Coronary artery (tissue), 2 donors: Measurements from ENCODE around the gene ZSWIM1.

Experiments used
- DNase-seq: peaks from one replicate; pipeline ENCODE4 v3.0.0-alpha.2; 2017; ENCODE audit warnings: low spot score
- H3K27ac ChIP-seq, 2 donors: fragments of 200-600 bp; sonication (generic); one replicate each; pipeline ENCODE4 v1.5.1; 2016 to 2019
- H3K4me3 ChIP-seq: fragments of 200-600 bp; sonication (generic); 2 replicates; pipeline ENCODE4 v1.5.1; 2016; ENCODE audit warnings: mild to moderate bottlenecking, moderate library complexity
- TF ChIP-seq, protein P1 (sequence below): fragments of 200-600 bp; sonication (generic); IDR thresholded peaks from one replicate; pipeline ENCODE4 v1.5.1; 2019; ENCODE audit warnings: antibody characterized with exemption

Gene ZSWIM1

DNA sequence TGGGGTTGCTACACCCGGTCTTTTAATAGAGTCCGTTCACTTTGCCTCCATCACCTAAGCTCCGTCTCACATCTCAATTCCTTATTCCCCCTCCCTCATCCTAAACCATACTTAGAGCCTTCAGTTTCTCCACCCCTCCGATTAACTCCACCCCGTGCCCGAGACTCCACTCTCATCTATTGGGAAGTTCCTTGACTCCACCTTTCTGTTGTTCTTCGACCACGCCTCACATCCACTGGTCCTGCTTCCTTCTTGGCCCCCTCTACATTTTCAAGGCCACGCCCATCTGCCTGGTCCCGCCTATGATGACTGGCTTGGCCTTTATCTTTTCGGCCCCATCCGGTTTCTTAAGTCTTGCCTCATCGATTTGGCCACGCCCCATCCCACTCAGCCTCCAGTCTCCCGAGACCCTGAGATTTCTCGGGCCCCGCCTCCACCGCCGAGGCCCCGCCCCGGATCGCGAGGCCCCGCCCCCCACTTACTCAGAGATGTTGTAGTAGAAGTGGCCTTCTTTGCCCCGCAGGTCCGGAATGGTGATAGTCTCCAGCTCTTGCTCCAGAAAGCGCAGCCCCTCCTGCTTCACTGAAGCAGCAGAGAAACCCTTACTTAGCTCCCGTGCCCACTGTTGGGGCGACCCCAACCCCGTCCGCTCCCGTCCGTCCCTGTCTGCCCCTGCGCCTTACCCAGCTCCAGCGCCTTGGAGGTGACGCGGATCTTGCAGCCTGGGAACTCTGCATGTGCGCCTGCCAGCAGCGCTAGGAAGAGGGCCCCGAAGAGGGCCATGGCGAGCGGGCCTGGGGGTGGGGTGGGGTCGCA lies 29.9 kb downstream of the ZSWIM1 start:
- DNase-seq, result peak; percentile 99
- TF ChIP-seq, protein P1, sequence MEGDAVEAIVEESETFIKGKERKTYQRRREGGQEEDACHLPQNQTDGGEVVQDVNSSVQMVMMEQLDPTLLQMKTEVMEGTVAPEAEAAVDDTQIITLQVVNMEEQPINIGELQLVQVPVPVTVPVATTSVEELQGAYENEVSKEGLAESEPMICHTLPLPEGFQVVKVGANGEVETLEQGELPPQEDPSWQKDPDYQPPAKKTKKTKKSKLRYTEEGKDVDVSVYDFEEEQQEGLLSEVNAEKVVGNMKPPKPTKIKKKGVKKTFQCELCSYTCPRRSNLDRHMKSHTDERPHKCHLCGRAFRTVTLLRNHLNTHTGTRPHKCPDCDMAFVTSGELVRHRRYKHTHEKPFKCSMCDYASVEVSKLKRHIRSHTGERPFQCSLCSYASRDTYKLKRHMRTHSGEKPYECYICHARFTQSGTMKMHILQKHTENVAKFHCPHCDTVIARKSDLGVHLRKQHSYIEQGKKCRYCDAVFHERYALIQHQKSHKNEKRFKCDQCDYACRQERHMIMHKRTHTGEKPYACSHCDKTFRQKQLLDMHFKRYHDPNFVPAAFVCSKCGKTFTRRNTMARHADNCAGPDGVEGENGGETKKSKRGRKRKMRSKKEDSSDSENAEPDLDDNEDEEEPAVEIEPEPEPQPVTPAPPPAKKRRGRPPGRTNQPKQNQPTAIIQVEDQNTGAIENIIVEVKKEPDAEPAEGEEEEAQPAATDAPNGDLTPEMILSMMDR, result no peak
- Histone ChIP-seq H3K4me3 (peak overlapping the region; percentile 74), H3K27ac (peak overlapping the region; percentile 40 to 89)

DNA sequence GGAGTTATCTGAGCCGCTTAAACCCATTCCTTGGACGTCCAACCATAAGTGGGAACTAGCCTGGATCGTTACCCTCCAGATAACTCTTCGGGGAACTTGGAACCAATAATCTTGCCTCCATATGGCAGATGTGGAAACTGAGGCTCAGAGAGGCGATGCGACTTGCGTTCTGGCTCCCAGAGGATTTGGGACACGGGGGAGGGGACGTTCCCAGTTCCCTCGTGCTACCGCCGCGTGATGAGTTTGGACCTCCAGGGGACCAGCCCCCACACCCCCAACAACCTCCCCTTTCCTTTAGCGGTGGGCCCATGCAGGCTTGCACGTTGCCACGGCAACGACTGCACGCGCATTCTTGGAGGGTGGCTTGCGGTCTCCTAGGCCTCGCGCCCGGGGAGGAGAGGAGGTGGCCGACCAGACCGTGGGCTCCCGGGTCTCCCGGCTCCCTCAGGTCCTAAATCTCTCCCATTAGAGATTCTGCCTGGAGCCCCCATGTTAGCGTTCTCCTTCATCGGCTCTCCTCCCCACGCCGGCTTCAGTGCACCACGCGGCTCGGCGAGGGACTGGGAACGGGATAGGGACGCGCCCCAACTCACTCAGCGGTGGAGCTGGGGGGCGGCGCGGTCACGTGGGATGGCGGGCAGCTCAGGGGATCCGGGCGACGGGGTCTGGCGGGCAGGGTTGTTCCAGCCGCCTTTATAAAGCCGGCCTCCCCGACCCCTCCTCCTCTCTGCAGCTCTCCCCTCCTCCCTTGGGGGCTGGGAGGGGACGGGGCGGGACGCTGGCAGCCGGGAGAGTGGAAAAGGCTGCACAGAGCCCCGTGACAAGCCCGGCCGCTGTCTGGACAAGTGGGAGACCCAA lies 30.7 kb downstream of the ZSWIM1 start, which contains the start of gene PLTP:
TSS of gene PLTP (minus strand) at position 670 of the 858 bp plus-strand sequence. CDS start 703 bp downstream, outside the sequence.
- Histone ChIP-seq H3K27ac (peak within 1 kb of the TSS; percentile 40 to 89), H3K4me3 (peak within 1 kb of the TSS; percentile 74)
- DNase-seq, result peak; percentile 84
- TF ChIP-seq, protein P1, result no peak

DNA sequence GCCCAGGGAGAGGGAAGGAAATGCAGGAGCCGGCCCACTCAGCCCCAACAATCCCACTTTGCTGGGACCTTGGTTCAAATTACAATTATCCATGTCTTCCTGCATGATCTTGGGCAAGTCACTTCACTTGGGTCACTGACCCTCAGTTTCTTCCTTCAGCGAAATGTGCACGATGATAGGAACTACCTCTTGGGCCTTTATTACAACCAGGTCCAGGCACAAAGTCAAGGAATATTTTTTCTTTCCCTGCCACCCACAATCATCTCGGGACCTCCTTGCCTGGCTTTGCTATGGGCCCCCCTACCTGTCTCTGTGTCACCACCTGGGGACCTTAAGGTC lies 31.3 kb downstream of the ZSWIM1 start:
- DNase-seq, result no peak
- Histone ChIP-seq H3K4me3 (peak overlapping the region; percentile 74), H3K27ac (peak overlapping the region; percentile 40 to 89)
- TF ChIP-seq, protein P1, result no peak

DNA sequence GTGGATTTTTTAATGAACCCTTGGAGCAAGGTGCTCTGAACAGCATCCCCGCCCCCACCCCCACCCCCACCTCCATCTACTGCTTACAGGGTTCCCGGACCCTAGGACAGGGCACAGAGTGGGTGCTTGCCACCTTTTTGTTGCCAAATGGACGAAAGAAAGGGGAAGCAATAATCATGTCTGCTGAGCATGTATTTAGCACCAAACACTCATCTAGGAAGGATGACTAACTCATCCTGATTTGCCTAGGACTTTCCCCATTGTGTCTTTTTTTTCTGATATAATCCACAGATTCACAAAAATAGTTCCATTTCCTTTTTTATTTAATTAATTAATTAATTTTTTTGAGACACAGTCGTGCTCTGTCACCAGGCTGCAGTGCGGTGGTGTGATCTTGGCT lies 32.1 kb downstream of the ZSWIM1 start:
- no peak overlapping the region for H3K4me3 ChIP-seq
- H3K27ac ChIP-seq, result peak overlapping the region in 1 of 2 donors; percentile 89
- no peak for DNase-seq
- TF ChIP-seq, protein P1, result no peak

DNA sequence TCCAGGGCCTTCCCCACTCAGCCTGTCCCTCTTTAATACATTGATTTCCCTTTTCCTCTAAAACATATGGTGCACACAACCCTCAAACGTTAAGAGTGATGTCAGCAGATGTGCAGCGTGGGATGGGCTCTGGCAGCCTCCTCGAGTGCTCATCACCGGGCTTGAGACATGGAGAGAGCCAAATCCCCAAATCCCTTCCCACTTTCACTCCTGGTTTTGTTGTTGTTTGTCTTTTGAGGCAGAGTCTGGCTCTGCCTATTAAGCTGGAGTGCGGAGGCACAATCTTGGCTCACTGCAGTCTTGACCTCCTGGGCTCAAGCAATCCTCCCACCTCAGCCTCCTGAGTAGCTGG lies 36.7 kb downstream of the ZSWIM1 start:
- TF ChIP-seq, protein P1, result no peak
- Histone ChIP-seq H3K27ac (peak overlapping the region; percentile 19 to 85), H3K4me3 (no peak overlapping the region)
- no peak for DNase-seq

DNA sequence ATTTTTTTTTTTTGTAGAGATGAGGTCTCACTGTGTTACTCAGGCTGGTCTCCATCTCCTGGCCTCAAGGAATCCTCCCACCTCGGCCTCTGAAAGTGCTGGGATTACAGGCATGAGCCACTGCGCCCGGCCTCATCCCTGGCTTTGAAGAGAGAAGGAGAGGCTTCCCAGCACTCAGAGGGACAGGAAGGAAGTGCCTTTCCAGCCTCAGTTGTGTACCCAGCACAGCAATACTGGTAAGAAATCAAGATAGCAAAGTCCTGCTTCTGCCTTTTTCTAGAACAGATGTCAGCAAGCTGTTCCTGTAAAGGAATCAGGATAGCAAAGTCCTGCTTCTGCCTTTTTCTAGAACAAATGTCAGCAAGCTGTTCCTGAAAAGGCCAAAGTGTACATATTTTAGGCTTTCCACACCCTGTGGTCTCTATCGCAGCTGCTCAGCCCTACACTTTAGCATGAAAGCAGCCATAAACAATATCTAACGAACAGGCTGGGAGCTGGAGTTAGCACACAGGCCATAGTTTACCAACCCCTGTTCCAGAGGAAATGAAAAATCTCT lies 37.2 kb downstream of the ZSWIM1 start:
- Histone ChIP-seq H3K27ac (peak overlapping the region; percentile 19 to 85), H3K4me3 (no peak overlapping the region)
- TF ChIP-seq, protein P1, result no peak
- no peak for DNase-seq
